Activated naive CD8-positive, alpha-beta T cell (primary cell): ENCODE data around the gene ADAMTS17.
"Not testable (repeated sequence)": the region's sequence is repeated elsewhere in the genome, so short reads cannot be mapped to it uniquely, and the experiment has no call there.

ENCODE experiments used
- H3K27ac Mint-ChIP-seq: one replicate; pipeline ENCODE4 v1.8.0; 2021; ENCODE audit warnings: mixed read lengths
- H3K27me3 Mint-ChIP-seq: one replicate; pipeline ENCODE4 v1.8.0; 2021; ENCODE audit warnings: mixed read lengths
- H3K36me3 Mint-ChIP-seq: one replicate; pipeline ENCODE4 v1.8.0; 2021; ENCODE audit warnings: mixed read lengths
- H3K4me1 Mint-ChIP-seq: one replicate; pipeline ENCODE4 v1.8.0; 2021; ENCODE audit warnings: low read depth, mixed read lengths
- H3K4me3 Mint-ChIP-seq: one replicate; pipeline ENCODE4 v1.8.0; 2021; ENCODE audit warnings: mild to moderate bottlenecking, mixed read lengths
- H3K9me3 Mint-ChIP-seq: one replicate; pipeline ENCODE4 v1.8.0; 2021; ENCODE audit warnings: low read depth, mixed read lengths

The ADAMTS17 gene

DNA sequence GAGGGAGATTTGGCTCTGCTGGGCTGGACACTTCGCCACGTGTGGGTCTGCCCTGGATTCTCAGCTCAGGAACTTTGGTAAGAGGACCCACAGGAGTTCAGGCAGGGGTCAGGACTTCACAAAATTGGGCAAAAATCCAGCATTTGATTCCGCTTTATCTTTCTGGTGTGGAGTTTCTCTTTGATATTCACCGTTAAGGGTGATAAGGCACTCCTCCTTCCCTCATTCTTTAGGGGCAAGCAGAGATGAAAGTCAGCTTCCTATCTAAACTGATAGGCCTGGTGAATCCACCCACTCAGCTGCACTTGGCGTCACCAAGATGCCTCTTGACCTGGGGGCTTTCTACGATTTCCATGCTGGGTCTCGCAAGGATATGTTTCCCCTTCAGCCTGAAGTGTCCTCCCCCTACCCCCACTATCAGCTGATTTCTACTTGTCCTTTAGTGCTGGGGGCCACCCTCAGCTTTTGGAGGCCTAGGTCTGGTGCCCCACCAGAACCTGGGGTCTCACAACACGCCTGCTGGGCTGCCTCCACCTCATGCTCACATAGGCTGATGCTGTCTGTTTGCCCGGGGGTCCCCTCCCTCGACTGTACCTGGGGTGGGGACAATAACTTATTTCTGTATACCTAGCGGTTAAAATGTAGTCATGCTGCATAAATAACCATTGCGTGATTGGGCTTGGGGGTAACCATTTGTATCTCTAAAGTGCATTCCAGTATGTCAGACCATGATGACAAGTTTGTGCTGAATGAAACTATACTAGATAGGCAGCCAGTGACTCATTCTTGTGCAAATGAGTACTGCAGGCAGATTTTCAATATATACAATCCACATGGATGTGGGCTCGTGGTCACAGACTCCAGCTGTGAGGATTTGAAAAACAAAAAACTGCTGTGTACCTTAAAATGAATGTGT lies 248.3 kb downstream of the ADAMTS17 start:
- H3K9me3 Mint-ChIP-seq = no peaks in the 10 kb centered on the region
- no peak overlapping the region for H3K4me3 Mint-ChIP-seq
- H3K36me3 Mint-ChIP-seq = peaks cover 3% of the 10 kb centered on the region
- H3K27ac Mint-ChIP-seq = no peak overlapping the region
- H3K4me1 Mint-ChIP-seq = no peaks in the 10 kb centered on the region
- H3K27me3 Mint-ChIP-seq = no peaks in the 10 kb centered on the region

DNA sequence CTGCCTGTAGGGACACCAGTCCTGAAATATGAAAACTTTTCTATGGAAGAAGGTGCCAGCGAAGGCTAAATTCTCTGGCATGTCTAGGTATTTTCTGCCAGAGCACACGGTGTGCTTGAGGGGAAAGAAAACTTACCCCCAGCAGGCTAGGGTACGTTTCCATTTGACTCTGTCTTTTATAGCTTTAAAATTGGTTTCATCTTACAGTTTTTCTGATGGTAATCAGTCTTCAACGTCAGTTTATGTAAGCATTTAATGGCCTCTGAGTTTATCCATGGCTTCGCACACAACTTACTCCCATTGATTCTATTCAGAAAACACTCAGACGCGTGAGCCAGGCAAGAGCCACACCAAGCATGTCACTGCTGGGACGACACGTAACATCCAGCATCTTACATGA lies 249.7 kb downstream of the ADAMTS17 start:
- Mint-ChIP-seq H3K9me3 (no peaks in the 10 kb centered on the region), H3K27me3 (no peaks in the 10 kb centered on the region), H3K27ac (no peak overlapping the region), H3K4me1 (no peaks in the 10 kb centered on the region), H3K4me3 (no peak overlapping the region), H3K36me3 (peaks cover 3% of the 10 kb centered on the region)

DNA sequence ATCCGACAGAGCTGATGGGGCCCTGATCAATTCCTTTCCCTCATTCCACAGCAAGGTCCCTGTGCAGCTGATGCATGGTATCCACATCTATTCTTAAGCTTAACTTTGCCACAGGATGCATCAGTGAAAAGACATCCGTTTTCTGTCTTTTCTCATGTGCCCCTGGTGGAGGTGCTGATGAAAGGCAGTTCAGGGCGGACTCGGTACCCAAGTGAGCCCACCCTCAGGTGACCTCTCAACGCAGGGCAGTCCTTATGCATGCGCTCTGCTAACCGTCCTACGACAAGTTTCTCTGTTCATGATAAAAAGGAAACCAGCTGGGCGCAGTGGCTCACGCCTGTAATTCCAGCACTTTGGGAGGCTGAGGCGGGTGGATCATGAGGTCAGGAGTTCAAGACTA lies 251.4 kb downstream of the ADAMTS17 start:
- Mint-ChIP-seq H3K36me3 (peaks cover 8% of the 10 kb centered on the region), H3K4me3 (no peak overlapping the region), H3K27me3 (no peaks in the 10 kb centered on the region), H3K4me1 (no peaks in the 10 kb centered on the region), H3K27ac (no peak overlapping the region), H3K9me3 (no peaks in the 10 kb centered on the region)

DNA sequence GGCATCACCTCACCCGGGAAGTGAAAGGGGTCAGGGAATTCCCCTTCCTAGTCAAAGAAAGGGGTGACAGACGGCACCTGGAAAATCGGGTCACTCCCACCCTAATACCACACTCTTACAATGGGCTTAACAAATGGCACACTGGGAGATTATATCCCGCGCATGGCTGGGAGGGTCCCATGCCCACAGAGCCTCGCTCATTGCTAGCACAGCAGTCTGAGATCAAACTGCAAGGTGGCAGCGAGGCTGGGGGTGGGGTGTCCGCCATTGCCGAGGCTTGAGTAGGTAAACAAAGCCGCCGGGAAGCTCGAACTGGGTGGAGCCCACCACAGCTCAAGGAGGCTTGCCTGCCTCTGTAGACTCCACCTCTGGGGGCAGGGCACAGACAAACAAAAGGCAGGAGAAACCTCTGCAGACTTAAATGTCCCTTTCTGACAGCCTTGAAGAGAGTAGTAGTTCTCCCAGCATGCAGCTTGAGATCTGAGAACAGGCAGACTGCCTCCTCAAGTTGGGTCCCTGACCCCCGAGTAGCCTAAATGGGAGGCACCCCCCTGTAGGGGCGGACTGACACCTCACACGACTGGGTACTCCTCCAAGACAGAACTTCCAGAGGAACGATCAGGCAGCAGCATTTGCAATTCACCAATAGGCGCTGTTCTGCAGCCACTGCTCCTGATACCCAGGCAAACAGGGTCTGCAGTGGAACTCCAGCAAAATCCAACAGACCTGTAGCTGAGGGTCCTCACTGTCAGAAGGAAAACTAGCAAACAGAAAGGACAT lies 257.5 kb downstream of the ADAMTS17 start:
- H3K4me1 Mint-ChIP-seq, H3K4me3 Mint-ChIP-seq, H3K27me3 Mint-ChIP-seq, H3K9me3 Mint-ChIP-seq, H3K27ac Mint-ChIP-seq: not testable (repeated sequence)
- H3K36me3 Mint-ChIP-seq = peaks cover 17% of the 10 kb centered on the region

DNA sequence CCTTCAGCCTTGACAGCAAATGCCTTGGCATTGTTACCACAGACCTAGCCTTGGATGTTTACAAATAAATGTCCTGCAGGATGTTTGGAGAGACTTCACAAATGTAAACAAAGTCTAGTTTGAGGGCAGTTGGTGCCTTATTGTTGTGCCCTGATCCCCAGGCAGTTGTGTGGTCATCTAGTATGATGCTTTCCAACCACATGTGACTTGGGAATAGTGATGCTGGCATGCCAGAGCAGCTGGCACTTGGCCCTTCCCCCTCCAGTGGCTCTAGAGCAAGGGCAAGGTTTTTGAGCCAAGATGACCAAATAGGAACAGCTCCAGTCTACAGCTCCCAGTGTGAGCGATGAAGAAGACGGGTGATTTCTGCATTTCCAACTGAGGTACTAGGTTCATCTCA lies 258.2 kb downstream of the ADAMTS17 start:
- Mint-ChIP-seq H3K9me3 (no peaks in the 10 kb centered on the region), H3K4me1 (no peaks in the 10 kb centered on the region), H3K36me3 (peaks cover 17% of the 10 kb centered on the region), H3K27me3 (no peaks in the 10 kb centered on the region), H3K27ac (no peak overlapping the region), H3K4me3 (no peak overlapping the region)

DNA sequence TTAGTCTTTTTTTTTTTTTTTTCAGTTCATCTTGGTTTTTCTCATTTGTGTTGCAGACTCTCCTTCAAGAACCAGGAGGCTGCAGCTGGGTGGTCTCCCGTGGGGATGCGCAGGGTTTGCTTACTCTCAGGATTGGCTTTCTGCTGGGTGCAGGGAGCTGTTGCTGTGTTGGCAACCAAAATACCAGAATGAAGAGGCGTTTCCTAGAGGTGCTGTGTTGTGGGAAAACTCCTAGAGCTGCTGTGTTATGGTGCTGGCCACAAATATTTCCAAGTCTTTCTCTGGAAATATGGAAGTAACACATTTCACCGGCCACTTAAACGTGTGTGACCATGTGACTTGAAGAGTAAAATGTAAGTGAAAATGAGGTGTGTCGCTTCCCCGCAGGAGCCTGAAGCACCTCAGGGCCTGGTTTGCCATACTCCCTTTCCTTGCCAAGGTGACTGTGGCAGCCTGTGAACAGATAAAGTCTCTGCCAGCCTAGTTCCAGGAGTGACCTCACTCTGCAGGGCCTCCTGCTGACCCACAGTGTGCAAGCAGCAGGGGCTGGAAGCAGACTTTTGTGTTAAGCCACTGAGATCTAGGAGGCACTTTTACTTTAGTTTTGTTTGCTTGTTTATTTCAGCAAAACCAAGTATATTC lies 258.9 kb downstream of the ADAMTS17 start:
- Mint-ChIP-seq H3K36me3 (peaks cover 17% of the 10 kb centered on the region), H3K27me3 (no peaks in the 10 kb centered on the region), H3K27ac (no peak overlapping the region), H3K4me1 (no peaks in the 10 kb centered on the region), H3K4me3 (no peak overlapping the region), H3K9me3 (no peaks in the 10 kb centered on the region)

DNA sequence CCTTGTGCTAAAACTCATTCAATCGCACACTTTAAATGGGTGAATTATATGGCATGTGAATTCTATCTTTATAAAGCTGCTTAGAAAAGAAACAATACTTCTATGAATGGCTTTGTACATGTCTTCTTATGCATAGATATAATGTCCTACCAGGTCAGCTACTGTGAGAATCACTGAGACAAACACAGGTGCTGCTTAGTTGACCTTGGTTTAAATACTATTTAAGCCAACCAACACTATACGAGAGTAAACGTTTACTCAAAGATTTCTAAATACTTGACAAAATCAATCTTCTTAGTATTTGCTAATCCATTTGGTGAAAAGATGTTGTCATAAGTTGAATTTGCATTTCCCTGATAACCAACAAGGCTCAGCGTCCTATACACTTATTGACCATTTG lies 260.3 kb downstream of the ADAMTS17 start:
- Mint-ChIP-seq H3K36me3 (peaks cover 13% of the 10 kb centered on the region), H3K4me3 (no peak overlapping the region), H3K4me1 (no peaks in the 10 kb centered on the region), H3K27ac (no peak overlapping the region), H3K27me3 (no peaks in the 10 kb centered on the region), H3K9me3 (no peaks in the 10 kb centered on the region)

DNA sequence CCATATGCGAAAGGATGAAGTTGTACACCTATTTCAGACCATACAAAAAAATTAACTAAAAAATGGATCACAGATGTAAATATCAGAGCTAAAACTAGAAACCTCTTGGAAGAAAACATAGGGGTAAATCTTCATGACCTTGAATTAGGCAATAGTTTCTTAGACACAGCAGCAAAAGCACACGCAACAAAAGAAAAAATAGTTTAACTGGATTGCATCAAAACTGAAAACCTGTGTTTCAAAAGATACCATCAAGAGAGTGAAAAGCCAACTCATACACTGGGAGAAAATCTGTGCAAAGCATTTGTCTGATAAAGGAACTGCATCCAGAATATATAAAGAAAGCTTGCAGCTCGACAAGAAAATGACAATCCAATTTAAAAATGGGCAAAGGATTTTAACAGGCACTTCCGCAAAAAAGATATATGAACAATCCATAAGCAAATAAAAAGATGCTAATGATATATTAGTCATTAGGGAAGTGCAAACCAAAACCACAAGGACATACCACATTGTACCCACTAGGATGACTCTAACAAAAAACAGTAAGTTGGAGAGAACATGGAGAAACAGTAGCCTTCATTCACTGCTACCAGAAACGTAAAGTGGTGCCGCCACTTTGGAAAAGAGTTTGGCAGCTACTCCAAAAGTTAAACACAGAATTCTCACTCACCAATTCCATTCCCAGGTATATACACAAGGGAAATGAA lies 263.1 kb downstream of the ADAMTS17 start:
- H3K4me1 Mint-ChIP-seq = no peaks in the 10 kb centered on the region
- no peaks in the 10 kb centered on the region for H3K27me3 Mint-ChIP-seq
- peaks cover 8% of the 10 kb centered on the region for H3K36me3 Mint-ChIP-seq
- no peak overlapping the region for H3K4me3 Mint-ChIP-seq
- no peak overlapping the region for H3K27ac Mint-ChIP-seq
- H3K9me3 Mint-ChIP-seq = no peaks in the 10 kb centered on the region

DNA sequence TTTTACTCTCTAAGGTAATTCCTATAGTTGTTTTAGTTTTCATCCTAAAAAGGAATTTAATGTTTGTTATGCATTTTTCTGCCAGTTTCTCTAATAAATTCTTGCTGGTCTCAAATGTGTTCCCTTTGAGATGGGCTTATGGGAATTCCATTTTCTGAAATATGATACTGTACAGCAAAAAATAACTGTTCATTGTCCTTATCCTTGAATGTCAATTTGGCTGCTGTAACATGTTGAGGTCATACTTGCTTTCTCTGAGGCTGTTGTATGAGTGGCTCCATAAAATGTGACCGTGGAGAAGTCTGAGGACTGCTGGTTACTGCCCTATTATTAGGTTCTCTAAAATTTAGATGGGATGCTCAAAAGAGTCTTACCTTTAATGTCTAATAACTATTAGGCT lies 266.5 kb downstream of the ADAMTS17 start:
- Mint-ChIP-seq H3K4me1 (no peaks in the 10 kb centered on the region), H3K9me3 (no peaks in the 10 kb centered on the region), H3K27ac (no peak overlapping the region), H3K4me3 (no peak overlapping the region), H3K36me3 (peaks cover 4% of the 10 kb centered on the region), H3K27me3 (no peaks in the 10 kb centered on the region)

DNA sequence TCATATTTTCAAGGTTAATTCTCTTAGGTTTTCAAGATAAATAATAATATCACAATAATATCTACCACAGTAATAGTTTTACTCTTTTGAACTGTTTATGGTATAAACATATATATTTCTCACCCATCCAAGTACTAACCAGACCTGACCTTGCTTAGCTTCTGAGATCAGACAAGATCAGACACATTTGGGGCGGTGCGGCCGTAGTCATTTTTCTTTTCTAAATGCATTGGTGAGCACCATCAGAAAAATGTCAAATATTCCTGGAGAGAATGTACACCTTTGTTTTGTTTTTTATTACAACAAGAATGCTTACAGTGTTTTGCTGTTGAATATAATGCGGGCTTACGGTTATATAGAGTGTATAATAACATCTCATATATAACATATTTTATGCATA lies 267.8 kb downstream of the ADAMTS17 start:
- Mint-ChIP-seq H3K4me3 (no peak overlapping the region), H3K36me3 (peaks cover 4% of the 10 kb centered on the region), H3K27me3 (no peaks in the 10 kb centered on the region), H3K4me1 (no peaks in the 10 kb centered on the region), H3K27ac (no peak overlapping the region), H3K9me3 (no peaks in the 10 kb centered on the region)

DNA sequence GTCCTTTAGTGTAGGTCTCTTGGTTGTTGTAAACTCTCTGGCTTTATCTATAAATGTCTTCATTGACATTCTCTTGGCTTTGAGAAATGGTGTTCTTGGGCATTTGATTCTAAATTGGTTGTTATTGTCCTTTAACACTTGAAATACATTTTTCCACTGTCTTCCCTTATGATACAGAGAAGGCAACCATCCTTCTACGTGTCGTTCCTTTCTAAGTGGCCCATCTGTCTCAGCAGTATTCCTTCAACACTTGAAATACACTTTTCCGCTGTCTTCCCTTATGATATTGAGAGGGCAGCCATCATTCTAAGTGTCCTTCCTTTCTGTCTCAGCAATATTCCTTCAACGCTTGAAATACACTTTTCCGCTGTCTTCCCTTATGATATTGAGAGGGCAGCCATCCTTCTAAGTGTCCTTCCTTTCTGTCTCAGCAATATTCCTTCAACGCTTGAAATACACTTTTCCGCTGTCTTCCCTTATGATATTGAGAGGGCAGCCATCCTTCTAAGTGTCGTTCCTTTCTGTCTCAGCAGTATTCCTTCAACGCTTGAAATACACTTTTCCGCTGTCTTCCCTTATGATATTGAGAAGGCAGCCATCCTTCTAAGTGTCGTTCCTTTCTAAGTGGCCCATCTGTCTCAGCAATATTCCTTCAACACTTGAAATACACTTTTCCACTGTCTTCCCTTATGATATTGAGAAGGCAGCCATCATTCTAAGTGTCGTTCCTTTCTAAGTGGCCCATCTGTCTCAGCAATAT lies 275.1 kb downstream of the ADAMTS17 start:
- H3K36me3 Mint-ChIP-seq, H3K27ac Mint-ChIP-seq, H3K4me3 Mint-ChIP-seq, H3K9me3 Mint-ChIP-seq, H3K27me3 Mint-ChIP-seq, H3K4me1 Mint-ChIP-seq: not testable (repeated sequence)

DNA sequence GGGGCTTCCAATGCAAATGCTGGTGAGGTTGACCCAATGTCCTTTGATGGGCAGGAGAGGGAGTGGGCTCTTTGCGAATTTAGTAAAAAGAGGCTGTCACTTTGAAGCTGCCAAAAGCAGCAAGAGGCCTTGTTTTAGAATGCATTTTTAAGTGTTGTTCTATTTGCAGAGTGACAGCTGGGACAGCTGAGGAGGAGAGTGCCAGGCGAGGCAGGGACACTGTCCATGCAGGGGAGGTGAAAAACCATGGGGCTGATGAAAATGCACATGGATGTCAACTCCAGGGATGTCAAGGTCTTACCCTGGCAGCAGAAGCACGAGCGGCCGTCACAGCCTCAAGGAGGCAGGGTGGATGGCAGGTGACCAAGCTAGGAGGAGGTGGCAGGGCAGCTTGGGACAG lies 279.8 kb downstream of the ADAMTS17 start:
- no peaks in the 10 kb centered on the region for H3K27me3 Mint-ChIP-seq
- H3K4me3 Mint-ChIP-seq = no peak overlapping the region
- no peaks in the 10 kb centered on the region for H3K4me1 Mint-ChIP-seq
- no peak overlapping the region for H3K27ac Mint-ChIP-seq
- no peaks in the 10 kb centered on the region for H3K9me3 Mint-ChIP-seq
- peaks cover 5% of the 10 kb centered on the region for H3K36me3 Mint-ChIP-seq

DNA sequence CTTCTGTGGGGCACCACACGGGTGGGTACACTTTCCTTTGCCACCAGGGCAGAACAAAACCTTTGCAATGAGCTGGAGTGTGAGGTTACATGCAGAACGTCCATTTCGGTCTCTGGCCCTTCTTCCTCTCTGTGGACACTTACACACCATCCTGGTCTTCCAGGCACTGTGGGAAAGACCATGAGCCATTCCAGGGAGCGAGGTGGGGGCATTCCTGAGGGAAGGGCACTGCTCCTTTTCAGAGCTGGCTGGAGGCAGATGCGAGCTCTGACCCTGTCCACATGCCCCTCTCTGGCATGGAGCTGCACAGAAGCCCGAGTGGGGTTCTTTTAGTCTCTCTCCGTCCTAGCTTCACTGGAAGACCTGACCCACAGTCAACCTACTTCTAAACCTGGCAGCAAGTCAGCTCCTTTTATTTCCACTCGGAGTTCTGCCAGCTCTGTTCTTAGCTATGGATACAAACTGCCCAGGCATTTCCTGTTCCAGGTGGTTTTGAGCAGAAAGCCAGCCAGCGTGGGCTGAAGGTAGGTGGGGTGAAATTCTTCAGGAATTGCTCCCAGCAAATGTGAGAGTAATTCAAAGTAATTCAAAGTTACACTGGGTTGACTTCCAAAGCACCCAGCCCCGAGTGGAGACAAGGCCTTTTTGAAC lies 281.4 kb downstream of the ADAMTS17 start:
- H3K4me3 Mint-ChIP-seq = no peak overlapping the region
- H3K36me3 Mint-ChIP-seq = peaks cover 3% of the 10 kb centered on the region
- no peaks in the 10 kb centered on the region for H3K27me3 Mint-ChIP-seq
- no peaks in the 10 kb centered on the region for H3K4me1 Mint-ChIP-seq
- H3K9me3 Mint-ChIP-seq = no peaks in the 10 kb centered on the region
- H3K27ac Mint-ChIP-seq = no peak overlapping the region

DNA sequence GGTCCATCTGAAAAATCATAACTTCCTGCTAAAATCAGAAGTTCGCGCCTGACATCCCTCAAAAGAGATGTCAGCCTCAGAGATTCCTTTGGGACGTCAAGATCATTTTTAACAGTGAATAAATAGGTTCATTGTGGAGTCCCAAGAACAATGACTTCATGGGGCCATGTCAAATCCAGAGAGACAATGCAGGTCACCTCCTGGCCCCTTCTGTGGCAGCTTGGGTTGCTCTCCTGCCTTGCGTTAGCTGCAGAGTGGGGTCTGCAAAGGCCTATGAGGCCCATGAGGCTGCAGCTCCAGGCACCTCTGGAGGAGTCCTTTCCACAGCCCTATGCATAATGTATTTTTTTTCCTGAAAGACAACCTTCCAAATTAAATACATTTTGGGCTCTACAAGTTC lies 282.3 kb downstream of the ADAMTS17 start:
- Mint-ChIP-seq H3K4me3 (no peak overlapping the region), H3K27ac (no peak overlapping the region), H3K36me3 (peaks cover 3% of the 10 kb centered on the region), H3K27me3 (no peaks in the 10 kb centered on the region), H3K9me3 (no peaks in the 10 kb centered on the region), H3K4me1 (no peaks in the 10 kb centered on the region)
